Measurements from ENCODE around the gene SGK1. TPM values are rescaled to one million over a fixed set of nuclear protein-coding genes. Genes with fewer than 3 reads are reported as not detected.

Gene SGK1
- total RNA-seq, 6 experiments from 2014 or later, result 15.9 to 149 (median 43.0) TPM

DNA sequence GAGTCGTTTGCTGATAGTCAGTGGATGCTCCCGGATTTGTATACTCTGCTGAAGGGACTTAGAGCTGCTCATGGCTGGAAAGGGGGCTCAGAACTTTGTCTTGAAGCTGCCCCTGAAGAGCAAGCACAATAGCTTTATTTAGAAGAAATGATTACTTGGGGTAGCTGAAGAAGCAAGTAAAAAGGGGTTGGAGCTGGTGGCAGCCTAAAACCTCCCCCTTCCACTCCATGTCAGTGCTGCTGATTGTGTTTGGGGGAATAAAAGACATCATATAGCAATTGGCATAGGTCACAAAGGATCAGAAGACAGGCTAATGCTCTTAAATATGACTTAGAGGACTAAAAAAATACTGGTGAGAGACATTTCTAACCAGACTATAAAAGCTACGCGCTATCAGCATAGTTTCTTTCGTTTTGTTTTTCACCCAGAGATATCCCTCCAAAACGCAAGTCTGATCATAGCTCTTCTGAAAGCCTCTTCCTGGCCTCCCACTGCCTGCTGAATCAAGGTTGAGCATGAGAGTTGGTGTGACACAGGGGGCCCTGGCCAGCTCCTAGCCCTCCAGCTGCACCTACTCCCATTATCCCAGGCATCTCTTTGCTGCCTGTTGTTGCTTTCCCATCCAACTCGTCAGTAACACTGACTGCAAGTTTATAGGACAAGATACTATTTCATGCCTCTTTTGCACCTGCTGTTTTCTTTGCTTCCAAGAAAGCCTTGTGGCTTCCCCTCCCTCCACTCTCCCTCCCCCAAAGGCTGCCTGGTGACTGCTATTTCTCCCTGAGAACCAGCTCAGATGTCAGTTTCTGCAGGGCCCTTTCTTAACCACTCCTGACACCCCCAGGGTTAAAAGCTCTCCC, 33.9 kb upstream of the SGK1 start:
- Histone ChIP-seq H3K27ac (no peak overlapping the region), H3K4me3 (no peak overlapping the region), H3K4me1 (no peaks in the 10 kb centered on the region), H3K36me3 (no peaks in the 10 kb centered on the region), H3K27me3 (no peaks in the 10 kb centered on the region), H3K9me3 (no peaks in the 10 kb centered on the region)
- DNase-seq (no peak), ATAC-seq (no peak)
- intact Hi-C loops (cut with DNase I), result no loop called here
- 80% methylated on average over 6 of the region's 7 CpGs for WGBS (ENCODE audit: insufficient coverage, low coverage, low lambda C conversion rate, missing lambda C conversion rate)
- TF ChIP-seq POLR2A (IDR thresholded peaks at IDR 0.05), result no peak
- no peak for TF ChIP-seq CTCF (IDR thresholded peaks at IDR 0.05)

DNA sequence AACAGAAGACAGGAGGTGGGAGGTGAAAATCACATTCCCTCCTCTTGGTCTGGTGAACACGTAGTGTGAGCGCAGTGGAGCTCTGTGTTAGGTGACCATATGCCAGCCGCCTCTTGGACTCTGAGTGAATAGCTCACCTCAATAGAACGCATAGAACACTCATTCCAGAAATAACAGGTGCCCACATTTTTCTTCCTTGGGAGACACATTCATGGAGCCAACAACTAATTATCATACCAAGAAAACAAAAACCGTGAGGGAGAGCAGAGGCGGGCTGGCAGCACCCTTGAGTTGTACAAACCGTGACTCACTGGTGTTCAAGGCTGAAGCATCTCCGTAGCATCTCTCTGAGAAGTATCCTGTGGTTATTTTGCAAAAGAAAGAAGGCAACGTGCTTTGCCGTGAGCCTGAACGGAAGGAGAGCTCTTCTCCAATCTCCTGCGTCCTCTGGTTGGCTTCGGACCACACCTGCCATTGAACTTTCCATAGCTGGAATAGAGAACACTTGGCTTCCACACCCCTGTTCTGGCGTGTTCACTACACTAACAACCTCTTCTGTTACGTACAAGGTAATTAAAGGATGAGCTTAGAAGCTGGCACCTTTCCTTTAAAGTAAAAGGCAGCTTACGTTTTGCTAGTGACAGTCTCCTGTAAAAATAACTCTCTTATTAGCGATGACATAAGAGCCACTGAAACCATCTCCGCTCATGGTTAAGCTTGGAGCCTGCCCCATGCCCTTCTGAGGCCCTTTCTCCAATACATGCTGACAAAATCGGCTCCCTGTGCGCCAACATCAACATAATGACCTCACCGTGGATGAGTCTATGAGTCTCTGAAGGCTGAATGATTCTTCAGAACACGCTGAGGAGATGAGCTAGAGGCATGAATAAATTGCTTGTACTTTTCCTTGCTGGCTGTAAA, 30.2 kb upstream of the SGK1 start:
- H3K27ac ChIP-seq, result no peak overlapping the region
- no peak for ATAC-seq
- intact Hi-C loops (cut with DNase I), result no loop called here
- H3K4me1 ChIP-seq, result no peaks in the 10 kb centered on the region
- no peak for DNase-seq
- H3K27me3 ChIP-seq, result no peaks in the 10 kb centered on the region
- no peaks in the 10 kb centered on the region for H3K9me3 ChIP-seq
- no peak overlapping the region for H3K4me3 ChIP-seq
- H3K36me3 ChIP-seq, result no peaks in the 10 kb centered on the region
- 93% methylated on average over 21 of the region's 22 CpGs for WGBS (ENCODE audit: insufficient coverage, low coverage, low lambda C conversion rate, missing lambda C conversion rate)
- TF ChIP-seq POLR2A (IDR thresholded peaks at IDR 0.05) (no peak), CTCF (IDR thresholded peaks at IDR 0.05) (no peak)

DNA sequence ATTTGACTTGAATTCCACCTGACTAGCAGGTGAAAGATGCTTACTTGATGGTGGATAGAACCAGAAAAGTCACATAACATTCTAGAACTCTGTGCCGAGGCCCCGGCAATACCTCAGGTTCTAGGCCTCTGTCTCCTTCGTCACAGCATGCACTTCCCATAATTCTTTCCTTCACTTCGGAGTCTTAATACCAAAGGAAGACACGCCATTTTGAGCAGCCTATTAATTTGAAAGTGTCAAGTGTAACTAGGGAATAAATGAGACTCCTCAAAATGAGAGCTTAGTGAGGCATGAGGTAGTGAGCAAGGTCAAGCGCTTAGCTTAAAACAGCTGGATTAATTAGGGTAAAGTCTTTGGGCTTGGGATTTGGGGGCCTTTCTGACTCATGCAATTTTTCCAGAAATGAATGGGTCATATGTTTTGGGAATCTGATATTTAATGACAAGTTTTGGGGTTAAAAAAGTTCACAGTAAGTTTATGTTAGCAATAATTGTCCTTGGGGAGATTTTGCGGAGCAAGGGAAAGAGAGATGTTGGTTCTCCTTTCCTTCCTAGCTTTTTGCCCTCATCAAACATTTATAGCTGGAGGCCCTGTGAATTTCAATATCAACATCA, 29.1 kb upstream of the SGK1 start:
- DNase-seq (no peak), ATAC-seq (no peak)
- 92% methylated on average over 7 of the region's 7 CpGs for WGBS (ENCODE audit: insufficient coverage, low coverage, low lambda C conversion rate, missing lambda C conversion rate)

More for the DNA sequence above, 29.1 kb upstream of the SGK1 start:
- TF ChIP-seq CTCF (IDR thresholded peaks at IDR 0.05), result no peak
- TF ChIP-seq POLR2A (IDR thresholded peaks at IDR 0.05), result no peak
- Histone ChIP-seq H3K9me3 (no peaks in the 10 kb centered on the region), H3K36me3 (no peaks in the 10 kb centered on the region), H3K4me3 (no peak overlapping the region), H3K27ac (no peak overlapping the region), H3K27me3 (no peaks in the 10 kb centered on the region), H3K4me1 (no peaks in the 10 kb centered on the region)
- intact Hi-C loops (cut with DNase I), result no loop called here
